Mesenchymal stem cell (in vitro differentiated cells and primary cell): ENCODE results near the gene DCDC1.

Experiments
- DNase-seq: peaks from one replicate; pipeline ENCODE4 v3.0.0-alpha.2; 2013
- H2AFZ ChIP-seq: one replicate; pipeline ENCODE4 v1.6.1; 2013; ENCODE audit warnings: low read depth, mild to moderate bottlenecking, control low read depth, inconsistent platforms, low read length, moderate library complexity
- H2AK5ac ChIP-seq: 2 replicates; pipeline ENCODE4 v1.6.1; 2013; ENCODE audit warnings: low read length, moderate library complexity, mild to moderate bottlenecking, inconsistent platforms; ENCODE audit not compliant: severe bottlenecking
- H2BK120ac ChIP-seq: one replicate; pipeline ENCODE4 v1.6.1; 2013; ENCODE audit warnings: low read depth, mild to moderate bottlenecking, inconsistent platforms, low read length, moderate library complexity
- H2BK12ac ChIP-seq, 2 experiments: one replicate each; pipeline ENCODE4 v1.6.1; 2013; ENCODE audit warnings: inconsistent platforms in 2 of 2, low read length in 2 of 2, mild to moderate bottlenecking in 2 of 2, moderate library complexity in 2 of 2, control low read depth in 1 of 2
- H2BK15ac ChIP-seq: one replicate; pipeline ENCODE4 v1.6.1; 2013; ENCODE audit warnings: mild to moderate bottlenecking, low read depth, inconsistent platforms; ENCODE audit not compliant: poor library complexity, severe bottlenecking
- H2BK5ac ChIP-seq: 2 replicates; pipeline ENCODE4 v1.6.1; 2013; ENCODE audit warnings: low read depth, mild to moderate bottlenecking, low read length, control low read depth, inconsistent platforms; ENCODE audit not compliant: poor library complexity, severe bottlenecking
- H3K14ac ChIP-seq, 2 experiments: one replicate each; pipeline ENCODE4 v1.6.1; 2013; ENCODE audit warnings: inconsistent platforms in 2 of 2, low read length in 2 of 2, control low read depth in 1 of 2, mild to moderate bottlenecking in 1 of 2, moderate library complexity in 1 of 2
- H3K18ac ChIP-seq, 2 experiments: one replicate each; pipeline ENCODE4 v1.6.1; 2013; ENCODE audit warnings: inconsistent platforms in 2 of 2, low read length in 2 of 2, control low read depth in 1 of 2, low read depth in 1 of 2, mild to moderate bottlenecking in 1 of 2
- H3K23ac ChIP-seq, 2 experiments: one replicate each; pipeline ENCODE4 v1.6.1; 2013; ENCODE audit warnings: inconsistent platforms in 2 of 2, low read length in 2 of 2, mild to moderate bottlenecking in 2 of 2, moderate library complexity in 2 of 2, control low read depth in 1 of 2
- H3K27ac ChIP-seq: 2 replicates; pipeline ENCODE4 v1.5.1; 2013; ENCODE audit warnings: mild to moderate bottlenecking, moderate library complexity, low read length, control low read depth, inconsistent platforms; ENCODE audit not compliant: poor library complexity, severe bottlenecking
- H3K27me3 ChIP-seq, 2 experiments: 2 replicates each; pipeline versions ENCODE4 v1.6.1 to v1.7.0; 2013; ENCODE audit warnings: low read length in 2 of 2, mild to moderate bottlenecking in 2 of 2, moderate library complexity in 2 of 2, control low read depth in 1 of 2, inconsistent platforms in 1 of 2; ENCODE audit not compliant: control insufficient read depth in 1 of 2, insufficient read depth in 1 of 2
- H3K36me3 ChIP-seq, 2 experiments: 2 replicates each; pipeline versions ENCODE4 v1.6.1 to v1.7.0; 2013; ENCODE audit warnings: low read length in 2 of 2, control low read depth in 1 of 2, inconsistent platforms in 1 of 2, low read depth in 1 of 2, mild to moderate bottlenecking in 1 of 2; ENCODE audit not compliant: insufficient read depth in 2 of 2, control insufficient read depth in 1 of 2
- H3K4ac ChIP-seq, 2 experiments: one replicate each; pipeline ENCODE4 v1.6.1; 2013; ENCODE audit warnings: inconsistent platforms in 2 of 2, low read length in 2 of 2, mild to moderate bottlenecking in 2 of 2, moderate library complexity in 2 of 2, control low read depth in 1 of 2, low read depth in 1 of 2
- H3K4me1 ChIP-seq: 2 replicates; pipeline ENCODE4 v1.6.1; 2013; ENCODE audit warnings: low read depth, low read length, control low read depth; ENCODE audit not compliant: control insufficient read depth, insufficient read depth
- H3K4me2 ChIP-seq: 2 replicates; pipeline ENCODE4 v1.6.1; 2013; ENCODE audit warnings: low read length, mild to moderate bottlenecking, inconsistent platforms; ENCODE audit not compliant: poor library complexity, severe bottlenecking
- H3K4me3 ChIP-seq, 2 experiments: 2 replicates each; pipeline versions ENCODE4 v1.5.1 to v1.7.0; 2013; ENCODE audit warnings: low read length in 2 of 2, mild to moderate bottlenecking in 2 of 2, control low read depth in 1 of 2, low read depth in 1 of 2; ENCODE audit not compliant: insufficient read depth in 1 of 2
- H3K79me1 ChIP-seq: replicated peaks from 2 replicates; pipeline ENCODE4 v1.6.1; 2013; ENCODE audit warnings: mild to moderate bottlenecking, control low read depth, low read length, inconsistent platforms; ENCODE audit not compliant: poor library complexity, severe bottlenecking
- H3K9ac ChIP-seq: 2 replicates; pipeline ENCODE4 v1.7.0; 2013; ENCODE audit warnings: mild to moderate bottlenecking, low read length, moderate library complexity
- H3K9me3 ChIP-seq: 2 replicates; pipeline ENCODE4 v1.7.0; 2013; ENCODE audit warnings: mild to moderate bottlenecking, low read length; ENCODE audit not compliant: control insufficient read depth
- H4K8ac ChIP-seq: one replicate; pipeline ENCODE4 v1.6.1; 2013; ENCODE audit warnings: inconsistent platforms, mild to moderate bottlenecking, low read length, moderate library complexity
- H4K91ac ChIP-seq: one replicate; pipeline ENCODE4 v1.6.1; 2013; ENCODE audit warnings: mild to moderate bottlenecking, low read length, inconsistent platforms
- WGBS: methylation state at CpG from one replicate; pipeline ENCODE4 v1.1.7; 2013; ENCODE audit warnings: mixed read lengths; 5-methylcytosine and 5-hydroxymethylcytosine counted together

Gene DCDC1

GRCh38 chr11:30911247-30911646, 458.3 kb downstream of the DCDC1 start:
- H3K27me3 ChIP-seq = no peaks in the 10 kb centered on the region
- H3K14ac ChIP-seq = no peak overlapping the region
- no peak for DNase-seq
- H3K4me2 ChIP-seq = no peak overlapping the region
- H3K4me3 ChIP-seq = no peak overlapping the region
- H3K23ac ChIP-seq = no peak overlapping the region
- H4K91ac ChIP-seq = no peak overlapping the region
- H3K4ac ChIP-seq = no peak overlapping the region
- no peak overlapping the region for H2BK5ac ChIP-seq
- no peak overlapping the region for H3K9ac ChIP-seq
- H3K27ac ChIP-seq = no peak overlapping the region
- no peak overlapping the region for H2AFZ ChIP-seq
- no peaks in the 10 kb centered on the region for H3K4me1 ChIP-seq
- no peak overlapping the region for H3K18ac ChIP-seq
- no peak overlapping the region for H2BK15ac ChIP-seq
- H3K79me1 ChIP-seq = no peaks in the 10 kb centered on the region
- no peak overlapping the region for H2BK12ac ChIP-seq
- H3K36me3 ChIP-seq = no peaks in the 10 kb centered on the region
- H3K9me3 ChIP-seq = no peaks in the 10 kb centered on the region
- H2BK120ac ChIP-seq = no peak overlapping the region
- no peak overlapping the region for H2AK5ac ChIP-seq
- no peak overlapping the region for H4K8ac ChIP-seq

- no peak overlapping the region for H3K4me3 ChIP-seq
Observed at GRCh38 chr11:30908857-30909256, 460.7 kb downstream of the DCDC1 start.

GRCh38 chr11:30908272-30908671, 461.3 kb downstream of the DCDC1 start:
- no peaks in the 10 kb centered on the region for H3K79me1 ChIP-seq

More at GRCh38 chr11:30908857-30909256, 460.7 kb downstream of the DCDC1 start:
- no peak for DNase-seq
- H3K4me2 ChIP-seq = no peak overlapping the region
- no peak overlapping the region for H2BK15ac ChIP-seq
- no peak overlapping the region for H3K4ac ChIP-seq
- no peaks in the 10 kb centered on the region for H3K4me1 ChIP-seq
- no peak overlapping the region for H2AK5ac ChIP-seq
- no peak overlapping the region for H4K8ac ChIP-seq
- no peak overlapping the region for H2BK120ac ChIP-seq
- no peak overlapping the region for H3K18ac ChIP-seq
- no CpG with 5 or more reads among the region's 1 CpG for WGBS
- H2AFZ ChIP-seq = no peak overlapping the region
- H3K27me3 ChIP-seq = no peaks in the 10 kb centered on the region
- no peak overlapping the region for H3K23ac ChIP-seq
- H3K27ac ChIP-seq = no peak overlapping the region
- H2BK12ac ChIP-seq = no peak overlapping the region
- no peaks in the 10 kb centered on the region for H3K9me3 ChIP-seq
- no peaks in the 10 kb centered on the region for H3K36me3 ChIP-seq
- no peak overlapping the region for H3K9ac ChIP-seq
- H3K14ac ChIP-seq = no peak overlapping the region
- no peak overlapping the region for H4K91ac ChIP-seq
- no peak overlapping the region for H2BK5ac ChIP-seq
- no peaks in the 10 kb centered on the region for H3K79me1 ChIP-seq

GRCh38 chr11:30902929-30903328, 466.6 kb downstream of the DCDC1 start:
- Histone ChIP-seq H3K9me3 (no peaks in the 10 kb centered on the region), H3K36me3 (no peaks in the 10 kb centered on the region), H3K9ac (no peak overlapping the region), H3K27ac (no peak overlapping the region), H3K79me1 (no peaks in the 10 kb centered on the region), H4K8ac (no peak overlapping the region), H3K4me3 (no peak overlapping the region), H2BK12ac (no peak overlapping the region), H3K14ac (no peak overlapping the region), H3K4ac (no peak overlapping the region), H2AK5ac (no peak overlapping the region), H3K23ac (no peak overlapping the region), H3K4me2 (no peak overlapping the region), H2AFZ (no peak overlapping the region), H2BK5ac (no peak overlapping the region), H3K18ac (no peak overlapping the region), H2BK15ac (no peak overlapping the region), H3K4me1 (no peaks in the 10 kb centered on the region), H2BK120ac (no peak overlapping the region), H4K91ac (no peak overlapping the region), H3K27me3 (no peaks in the 10 kb centered on the region)
- no peak for DNase-seq

More at GRCh38 chr11:30908272-30908671, 461.3 kb downstream of the DCDC1 start:
- no peak overlapping the region for H3K9ac ChIP-seq
- H3K36me3 ChIP-seq = no peaks in the 10 kb centered on the region
- H3K4me2 ChIP-seq = no peak overlapping the region
- no peak overlapping the region for H3K23ac ChIP-seq
- no peak overlapping the region for H3K4me3 ChIP-seq
- H2AFZ ChIP-seq = no peak overlapping the region
- H3K27ac ChIP-seq = no peak overlapping the region
- no peak overlapping the region for H2BK12ac ChIP-seq
- no peaks in the 10 kb centered on the region for H3K4me1 ChIP-seq
- H3K27me3 ChIP-seq = no peaks in the 10 kb centered on the region
- no peak overlapping the region for H2BK120ac ChIP-seq
- H4K91ac ChIP-seq = no peak overlapping the region
- no peak overlapping the region for H2AK5ac ChIP-seq
- H3K18ac ChIP-seq = no peak overlapping the region
- H4K8ac ChIP-seq = no peak overlapping the region
- H2BK15ac ChIP-seq = no peak overlapping the region
- no CpG with 5 or more reads among the region's 2 CpGs for WGBS
- H3K14ac ChIP-seq = no peak overlapping the region
- H3K9me3 ChIP-seq = no peaks in the 10 kb centered on the region
- DNase-seq = no peak
- no peak overlapping the region for H3K4ac ChIP-seq
- no peak overlapping the region for H2BK5ac ChIP-seq
